SU-DHL-6 (cell line): ENCODE results near the gene NTRK1.

Experiments
- H2AFZ ChIP-seq: fragments of 200-600 bp; sonication (generic); 2 replicates; pipeline ENCODE4 v1.6.1; 2014; ENCODE audit warnings: low read depth, mild to moderate bottlenecking, moderate library complexity, mixed read lengths, antibody characterized with exemption, low read length; ENCODE audit not compliant: severe bottlenecking
- H3F3A ChIP-seq: fragments of 200-600 bp; shearing (Covaris generic); 2 replicates; pipeline ENCODE4 v1.6.0; 2016; ENCODE audit warnings: antibody characterized with exemption, mild to moderate bottlenecking; ENCODE audit not compliant: insufficient read depth
- H3K27ac ChIP-seq: fragments of 200-600 bp; sonication (generic); 2 replicates; pipeline ENCODE4 v1.5.1; 2016; ENCODE audit warnings: low read depth, mild to moderate bottlenecking, low read length, moderate library complexity, mixed read lengths
- H3K27me3 ChIP-seq: fragments of 200-600 bp; sonication (generic), shearing (Covaris generic); 2 replicates; pipeline ENCODE4 v1.6.0; 2014; ENCODE audit warnings: mild to moderate bottlenecking, low read length
- H3K36me3 ChIP-seq: fragments of 200-600 bp; sonication (generic); 2 replicates; pipeline ENCODE4 v1.6.1; 2014; ENCODE audit warnings: mild to moderate bottlenecking, low read length, mixed read lengths
- H3K4me2 ChIP-seq: fragments of 300-600, 200-600 bp; shearing (Covaris generic), sonication (generic); 2 replicates; pipeline ENCODE4 v1.6.0; 2014; ENCODE audit warnings: low read length, low read depth, mild to moderate bottlenecking; ENCODE audit not compliant: poor library complexity, severe bottlenecking
- H3K4me3 ChIP-seq: fragments of 200-600 bp; sonication (generic); 2 replicates; pipeline ENCODE4 v1.5.1; 2014; ENCODE audit warnings: antibody characterized with exemption, low read length, mild to moderate bottlenecking, mixed read lengths; ENCODE audit not compliant: insufficient read depth, poor library complexity, severe bottlenecking
- H3K79me2 ChIP-seq: fragments of 200-600 bp; sonication (generic); 2 replicates; pipeline ENCODE4 v1.6.1; 2014; ENCODE audit warnings: mild to moderate bottlenecking, low read length, moderate library complexity; ENCODE audit not compliant: insufficient read depth
- H3K9ac ChIP-seq: fragments of 200-600 bp; sonication (generic); 2 replicates; pipeline ENCODE4 v1.7.0; 2014; ENCODE audit warnings: mild to moderate bottlenecking, low read length
- H3K9me2 ChIP-seq: fragments of 200-600 bp; sonication (generic); replicated peaks from 2 replicates; pipeline ENCODE4 v1.6.1; 2014; ENCODE audit warnings: low read length; ENCODE audit not compliant: insufficient read depth
- H3K9me3 ChIP-seq: fragments of 200-600 bp; sonication (generic); 2 replicates; pipeline ENCODE4 v1.6.1; 2014; ENCODE audit warnings: low read length, mixed read lengths; ENCODE audit not compliant: insufficient read depth
- H4K20me1 ChIP-seq: fragments of 200-600 bp; sonication (generic); 2 replicates; pipeline ENCODE4 v1.6.1; 2014; ENCODE audit warnings: low read depth, mild to moderate bottlenecking, antibody characterized with exemption, low read length, moderate library complexity, mixed read lengths
- EZH2phosphoT487 ChIP-seq: fragments of 200-600 bp; sonication (generic), shearing (Covaris generic); conservative IDR thresholded peaks from 2 replicates; pipeline ENCODE4 v1.6.1; 2018; ENCODE audit warnings: mild to moderate bottlenecking, antibody characterized with exemption, low read length, moderate library complexity, mixed read lengths
- TF ChIP-seq, protein P1 (sequence below): fragments of 200-600 bp; sonication (generic); IDR thresholded peaks from one replicate; pipeline ENCODE4 v1.5.1; 2017; ENCODE audit warnings: antibody characterized with exemption, mild to moderate bottlenecking, low read length, moderate library complexity; ENCODE audit not compliant: insufficient read depth, poor library complexity, severe bottlenecking

NTRK1 gene

DNA sequence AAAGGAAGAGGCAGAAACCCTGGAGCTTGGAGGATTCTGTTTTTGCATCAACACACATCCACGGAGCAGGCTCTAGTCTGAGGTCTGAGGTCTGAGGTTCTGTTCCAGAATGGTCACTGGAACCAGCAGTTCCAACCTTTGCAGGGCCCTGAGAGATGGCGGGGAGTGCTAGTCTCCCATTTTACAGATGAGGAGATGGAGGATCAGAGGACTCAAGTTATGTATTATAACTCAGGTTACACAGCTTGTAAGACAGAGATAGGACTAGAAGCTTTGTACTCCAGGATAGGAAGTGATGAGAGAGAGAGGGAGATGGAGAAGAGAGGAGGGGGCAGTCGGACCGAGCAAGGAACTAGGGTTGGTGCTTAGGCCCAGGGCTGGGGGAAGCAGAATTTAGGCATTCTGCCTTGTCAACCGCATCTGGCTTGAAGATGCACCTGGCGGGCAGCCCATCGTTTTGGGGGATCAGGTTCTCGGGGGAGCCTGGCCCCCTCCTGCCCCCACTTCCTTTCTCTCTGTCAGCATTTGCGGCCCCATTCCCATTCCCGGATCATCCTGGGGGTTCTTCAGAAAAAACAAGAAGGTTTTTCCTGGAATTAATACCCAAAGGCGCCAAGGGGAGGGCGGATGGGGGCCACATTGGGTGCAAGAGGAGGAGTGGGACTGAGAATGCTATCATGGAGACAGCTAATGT, 38.5 kb downstream of the NTRK1 start:
- no peak overlapping the region for H3K4me2 ChIP-seq
- 0 out of 2 replicates have a peak, but pooled peaks cover 2% of the 10 kb centered on the region for H3K27me3 ChIP-seq
- no peak overlapping the region for H3K27ac ChIP-seq
- no peaks in the 10 kb centered on the region for H4K20me1 ChIP-seq
- no peaks in the 10 kb centered on the region for H3K9me2 ChIP-seq
- no peak overlapping the region for H2AFZ ChIP-seq
- no peak for TF ChIP-seq EZH2phosphoT487
- TF ChIP-seq, protein P1, sequence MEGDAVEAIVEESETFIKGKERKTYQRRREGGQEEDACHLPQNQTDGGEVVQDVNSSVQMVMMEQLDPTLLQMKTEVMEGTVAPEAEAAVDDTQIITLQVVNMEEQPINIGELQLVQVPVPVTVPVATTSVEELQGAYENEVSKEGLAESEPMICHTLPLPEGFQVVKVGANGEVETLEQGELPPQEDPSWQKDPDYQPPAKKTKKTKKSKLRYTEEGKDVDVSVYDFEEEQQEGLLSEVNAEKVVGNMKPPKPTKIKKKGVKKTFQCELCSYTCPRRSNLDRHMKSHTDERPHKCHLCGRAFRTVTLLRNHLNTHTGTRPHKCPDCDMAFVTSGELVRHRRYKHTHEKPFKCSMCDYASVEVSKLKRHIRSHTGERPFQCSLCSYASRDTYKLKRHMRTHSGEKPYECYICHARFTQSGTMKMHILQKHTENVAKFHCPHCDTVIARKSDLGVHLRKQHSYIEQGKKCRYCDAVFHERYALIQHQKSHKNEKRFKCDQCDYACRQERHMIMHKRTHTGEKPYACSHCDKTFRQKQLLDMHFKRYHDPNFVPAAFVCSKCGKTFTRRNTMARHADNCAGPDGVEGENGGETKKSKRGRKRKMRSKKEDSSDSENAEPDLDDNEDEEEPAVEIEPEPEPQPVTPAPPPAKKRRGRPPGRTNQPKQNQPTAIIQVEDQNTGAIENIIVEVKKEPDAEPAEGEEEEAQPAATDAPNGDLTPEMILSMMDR = no peak
- H3K4me3 ChIP-seq = no peak overlapping the region
- no peaks in the 10 kb centered on the region for H3K36me3 ChIP-seq
- H3K9ac ChIP-seq = no peak overlapping the region
- H3K79me2 ChIP-seq = no peaks in the 10 kb centered on the region
- no peaks in the 10 kb centered on the region for H3K9me3 ChIP-seq
- H3F3A ChIP-seq = no peaks in the 10 kb centered on the region

DNA sequence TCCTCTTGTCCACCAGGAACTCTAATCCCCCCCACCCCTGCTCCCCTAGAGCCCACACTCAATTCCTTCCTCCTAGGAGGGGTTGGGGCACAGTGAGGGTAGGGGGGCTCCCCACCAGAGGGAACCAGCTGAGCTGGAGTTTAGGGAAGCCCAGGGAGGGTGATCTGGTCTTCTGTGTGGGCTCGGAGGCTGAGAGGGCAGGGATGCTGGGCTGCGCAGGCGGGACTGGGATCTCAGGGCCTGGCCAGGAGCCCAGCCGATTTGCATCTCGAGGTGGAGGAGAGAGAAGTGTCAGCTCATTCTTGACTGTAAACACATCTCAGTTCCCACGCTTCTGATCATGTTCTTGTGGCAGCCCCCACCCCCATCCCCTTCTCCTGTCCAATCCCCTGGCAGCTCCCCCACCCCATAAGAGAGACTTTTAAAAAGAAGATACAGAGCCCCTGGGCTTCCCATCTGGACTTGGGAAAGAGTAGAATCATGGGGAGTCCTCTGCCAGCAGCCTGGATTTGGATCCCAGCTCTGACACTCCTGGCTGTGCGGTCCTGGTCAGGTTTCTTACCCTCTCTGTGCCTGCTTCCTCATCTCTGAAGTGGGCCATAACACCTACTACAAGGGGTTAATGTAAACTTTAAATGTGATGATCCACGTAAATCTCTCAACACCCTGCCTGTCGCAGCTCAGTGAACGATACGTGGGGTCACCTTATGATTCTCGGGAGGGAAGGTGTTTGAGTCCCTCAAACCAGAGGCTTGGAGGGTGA, 39.5 kb downstream of the NTRK1 start:
- Histone ChIP-seq H2AFZ (no peak overlapping the region), H3K27ac (no peak overlapping the region)
- TF ChIP-seq EZH2phosphoT487 = no peak
- TF ChIP-seq, protein P1 = no peak

DNA sequence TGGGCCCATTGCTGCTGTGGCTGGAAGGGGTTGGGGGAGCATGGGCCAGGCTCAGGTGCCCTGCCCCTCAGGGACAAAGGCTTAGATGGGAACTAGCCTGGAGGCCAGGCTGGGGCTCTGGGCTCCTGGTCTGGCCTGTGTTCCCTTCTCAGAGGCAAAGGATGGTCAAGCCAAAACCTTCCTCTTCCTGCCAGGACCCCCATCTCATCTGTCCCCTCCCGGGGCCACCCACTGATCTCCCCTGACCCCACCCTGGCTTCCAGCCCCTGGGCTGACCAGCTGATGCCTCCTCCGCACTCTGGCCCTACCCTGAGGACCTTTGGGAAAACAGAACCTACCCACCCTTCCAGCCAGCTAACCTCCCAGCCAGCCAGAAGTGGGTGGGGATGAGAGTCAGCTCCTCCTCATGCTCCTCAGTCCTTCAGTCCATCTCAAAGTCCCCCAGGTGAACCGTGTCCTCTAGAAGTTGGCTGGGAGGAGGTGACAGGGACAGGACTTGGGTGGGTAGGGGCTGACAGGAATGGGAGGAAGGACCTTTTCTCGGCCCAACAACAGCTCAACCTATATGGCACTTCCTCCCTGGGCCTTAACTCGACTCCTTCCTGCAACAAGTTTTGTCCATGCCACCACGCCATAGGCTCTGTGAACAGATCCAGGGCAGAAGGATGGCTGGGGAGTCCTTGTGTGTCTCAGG, 40.4 kb downstream of the NTRK1 start:
- Histone ChIP-seq H3K27me3 (no peaks in the 10 kb centered on the region), H3K36me3 (no peaks in the 10 kb centered on the region), H3K4me3 (no peak overlapping the region), H4K20me1 (no peaks in the 10 kb centered on the region), H2AFZ (no peak overlapping the region), H3K79me2 (no peaks in the 10 kb centered on the region), H3K27ac (no peak overlapping the region), H3K9me3 (no peaks in the 10 kb centered on the region), H3K9ac (no peak overlapping the region), H3K4me2 (no peak overlapping the region), H3K9me2 (no peaks in the 10 kb centered on the region), H3F3A (no peaks in the 10 kb centered on the region)
- no peak for TF ChIP-seq EZH2phosphoT487
- TF ChIP-seq, protein P1 = no peak

More for the DNA sequence above, 39.5 kb downstream of the NTRK1 start:
- no peaks in the 10 kb centered on the region for H3K9me2 ChIP-seq
- 0 out of 2 replicates have a peak, but pooled peaks cover 2% of the 10 kb centered on the region for H3K27me3 ChIP-seq
- H3K4me2 ChIP-seq = no peak overlapping the region
- no peaks in the 10 kb centered on the region for H3K36me3 ChIP-seq
- no peak overlapping the region for H3K4me3 ChIP-seq
- H3K79me2 ChIP-seq = no peaks in the 10 kb centered on the region
- H3K9me3 ChIP-seq = no peaks in the 10 kb centered on the region
- H3K9ac ChIP-seq = no peak overlapping the region
- H4K20me1 ChIP-seq = no peaks in the 10 kb centered on the region
- no peaks in the 10 kb centered on the region for H3F3A ChIP-seq
